NCI-H524 (cell line): ENCODE data around the gene RNF115.
A peak's percentile ranks its signal among the peaks of the same experiment; 100 is the strongest.
"Not testable (repeated sequence)": the region's sequence is repeated elsewhere in the genome, so short reads cannot be mapped to it uniquely, and the experiment has no call there.

ENCODE experiments used
- DNase-seq, 2 experiments: peaks; one replicate each; lab custom pipeline; 2025; lab: John Stamatoyannopoulos, UW

RNF115 gene

DNA sequence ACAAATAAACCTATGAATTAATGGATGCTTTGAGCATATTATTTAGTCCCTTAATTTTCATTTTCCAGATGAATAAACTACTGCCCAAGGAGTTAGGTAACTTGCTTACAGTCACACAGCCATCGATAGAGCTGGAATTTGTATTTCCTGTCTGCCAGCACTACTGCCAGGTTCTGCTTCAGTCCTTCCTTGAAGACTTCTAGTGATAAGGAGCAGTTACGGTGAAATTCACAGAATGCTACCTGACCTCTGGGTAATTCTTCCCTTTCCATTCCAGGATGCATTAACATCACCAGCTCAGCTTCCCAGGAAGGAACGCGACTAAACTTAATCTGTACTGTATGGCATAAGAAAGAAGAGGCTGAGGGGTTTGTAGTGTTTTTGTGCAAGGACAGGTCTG lies 93.4 kb downstream of the RNF115 start:
- no peak for DNase-seq

- no peak for DNase-seq
Observed at GRCh38 chr1:145729666-145730436, 94.0 kb downstream of the RNF115 start.

DNA sequence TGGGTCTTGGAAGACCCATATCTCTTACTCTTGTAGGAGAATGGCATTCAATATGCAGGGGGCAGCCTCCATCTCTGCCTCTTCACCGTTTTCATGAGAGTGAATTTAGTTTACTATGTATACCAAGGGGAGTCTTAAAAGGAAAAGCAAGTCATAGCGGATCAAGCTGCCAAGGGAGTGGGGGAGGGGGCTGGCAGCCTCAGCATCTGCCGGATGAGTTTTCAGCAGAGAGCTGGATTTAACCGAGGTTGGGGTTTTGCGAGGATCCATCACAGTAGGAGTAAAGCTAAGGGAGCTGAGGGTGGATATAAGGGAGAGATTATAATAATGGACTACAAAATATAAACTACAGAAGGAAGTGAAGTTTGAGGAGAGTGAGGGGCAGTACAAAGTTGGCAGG lies 94.7 kb downstream of the RNF115 start:
- no peak for DNase-seq

DNA sequence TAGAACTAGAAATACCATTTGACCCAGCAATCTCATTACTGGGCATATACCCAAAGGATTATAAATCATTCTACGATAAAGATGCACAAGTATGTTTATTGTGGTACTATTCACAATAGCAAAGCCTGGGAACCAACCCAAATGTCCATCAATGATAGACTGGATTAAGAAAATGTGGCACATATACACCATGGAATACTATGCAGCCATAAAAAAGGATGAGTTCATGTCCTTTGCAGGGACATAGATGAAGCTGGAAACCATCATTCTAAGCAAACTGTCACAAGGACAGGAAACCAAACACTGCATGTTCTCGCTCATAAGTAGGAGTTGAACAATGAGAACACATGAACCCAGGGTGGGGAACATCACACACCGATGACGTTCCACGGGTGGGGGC lies 97.7 kb downstream of the RNF115 start:
- not testable (repeated sequence) for DNase-seq

DNA sequence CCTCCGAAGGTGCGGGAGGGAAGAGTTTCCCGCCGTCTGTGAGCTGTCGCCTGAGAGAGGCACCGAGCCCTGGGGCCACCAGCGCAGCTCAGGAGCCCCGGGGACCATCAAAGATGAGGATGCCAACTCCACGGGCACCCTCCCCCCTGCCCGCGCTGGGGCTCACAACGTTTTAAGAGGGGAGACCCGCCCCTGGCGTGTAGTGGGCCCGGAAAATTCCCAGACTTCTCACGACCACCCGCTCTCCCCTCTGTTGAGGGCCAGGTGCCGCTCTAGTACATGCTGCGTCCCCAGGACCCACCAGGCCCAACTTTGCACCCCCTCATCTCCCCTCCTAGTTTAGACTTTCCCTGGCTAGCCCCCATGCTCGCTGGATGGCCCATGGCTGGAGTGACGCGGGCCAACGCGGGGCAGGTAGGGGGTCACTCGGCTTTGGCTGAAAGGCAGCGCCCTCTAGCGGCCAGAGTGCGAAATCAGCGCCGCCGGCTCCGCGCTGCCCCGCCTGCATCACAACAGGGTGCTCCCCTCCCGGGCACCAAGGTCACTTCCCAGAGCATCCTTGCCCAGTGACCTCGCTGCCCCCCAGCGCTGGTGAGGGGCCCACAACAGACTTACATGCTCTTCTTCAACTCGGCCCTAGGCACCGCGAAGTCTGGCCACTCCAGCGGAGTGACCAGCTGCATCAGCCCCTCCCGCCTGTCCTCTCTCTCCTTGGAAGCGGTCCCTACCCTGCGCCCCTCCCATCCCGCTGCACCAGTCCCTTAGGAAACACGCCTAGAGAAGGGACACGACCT lies 102.8 kb downstream of the RNF115 start:
- DNase-seq: peak; percentile 5 to 60

- no peak for DNase-seq
Observed at GRCh38 chr1:145720556-145720877, 103.4 kb downstream of the RNF115 start.

DNA sequence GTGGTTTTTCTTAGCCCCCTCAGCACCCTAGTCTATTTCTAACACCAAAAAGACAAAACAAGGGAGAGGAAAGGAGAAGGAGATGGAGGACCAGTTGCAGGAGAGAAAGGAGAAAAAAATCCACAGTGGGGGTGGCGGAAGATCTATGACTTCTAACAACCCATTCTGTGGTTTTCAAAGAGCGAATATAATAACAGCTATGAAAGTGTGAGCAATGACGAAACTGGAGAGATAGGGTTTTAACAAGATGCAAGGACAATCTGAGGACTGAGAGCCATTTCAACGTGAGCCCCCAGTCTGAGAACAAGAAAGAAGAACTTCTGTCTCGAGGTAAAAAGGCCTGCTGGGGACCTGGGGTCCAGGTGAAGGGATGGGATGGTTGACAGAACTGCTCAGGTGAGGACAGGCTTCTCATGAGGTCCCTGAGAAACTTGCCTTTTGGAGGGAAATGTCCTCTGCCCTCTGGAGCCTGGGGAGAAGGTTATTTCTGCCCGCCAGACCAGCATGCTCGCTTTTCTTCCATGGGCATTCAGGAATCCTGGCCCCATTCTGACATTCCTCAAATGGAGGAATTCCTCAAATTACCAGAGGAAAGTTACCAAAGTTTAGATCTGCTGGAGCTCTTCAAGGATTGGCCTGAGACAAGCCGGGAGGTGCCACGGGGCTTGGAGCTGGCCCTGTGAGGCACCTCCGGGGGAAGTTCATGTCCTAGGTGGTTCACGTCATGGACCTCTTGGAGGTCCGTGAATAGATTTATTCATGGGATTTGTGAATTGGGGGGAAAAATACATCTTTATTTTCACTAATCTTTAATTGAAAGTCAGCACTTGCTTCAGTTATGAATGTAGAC lies 104.4 kb downstream of the RNF115 start, which contains the start of gene CD160:
CD160 (plus strand) TSS at position 270 of the 850 bp plus-strand sequence. CDS start 8,829 bp downstream, outside the sequence.
- DNase-seq: no peak

DNA sequence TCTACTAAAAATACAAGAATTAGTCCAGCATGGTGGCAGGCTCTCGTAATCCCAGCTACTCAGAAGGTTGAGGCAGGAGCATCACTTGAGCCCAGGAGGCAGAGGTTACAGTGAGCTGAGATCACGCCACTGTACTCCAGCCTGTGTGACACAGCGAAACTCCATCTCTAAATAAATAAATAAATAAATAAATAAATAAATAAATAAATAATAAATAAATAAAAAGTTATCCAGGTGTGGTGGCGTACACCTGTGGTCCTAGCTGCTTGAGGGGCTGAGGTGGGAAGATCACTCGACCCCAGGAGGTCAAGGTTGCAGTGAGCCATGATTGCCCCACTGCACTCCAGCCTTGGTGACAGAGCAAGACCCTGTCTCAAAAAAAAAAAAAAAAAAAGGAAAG lies 105.4 kb downstream of the RNF115 start:
- DNase-seq: not testable (repeated sequence)

GRCh38 chr1:145717833-145718232 lies 106.1 kb downstream of the RNF115 start:
- no peak for DNase-seq

DNA sequence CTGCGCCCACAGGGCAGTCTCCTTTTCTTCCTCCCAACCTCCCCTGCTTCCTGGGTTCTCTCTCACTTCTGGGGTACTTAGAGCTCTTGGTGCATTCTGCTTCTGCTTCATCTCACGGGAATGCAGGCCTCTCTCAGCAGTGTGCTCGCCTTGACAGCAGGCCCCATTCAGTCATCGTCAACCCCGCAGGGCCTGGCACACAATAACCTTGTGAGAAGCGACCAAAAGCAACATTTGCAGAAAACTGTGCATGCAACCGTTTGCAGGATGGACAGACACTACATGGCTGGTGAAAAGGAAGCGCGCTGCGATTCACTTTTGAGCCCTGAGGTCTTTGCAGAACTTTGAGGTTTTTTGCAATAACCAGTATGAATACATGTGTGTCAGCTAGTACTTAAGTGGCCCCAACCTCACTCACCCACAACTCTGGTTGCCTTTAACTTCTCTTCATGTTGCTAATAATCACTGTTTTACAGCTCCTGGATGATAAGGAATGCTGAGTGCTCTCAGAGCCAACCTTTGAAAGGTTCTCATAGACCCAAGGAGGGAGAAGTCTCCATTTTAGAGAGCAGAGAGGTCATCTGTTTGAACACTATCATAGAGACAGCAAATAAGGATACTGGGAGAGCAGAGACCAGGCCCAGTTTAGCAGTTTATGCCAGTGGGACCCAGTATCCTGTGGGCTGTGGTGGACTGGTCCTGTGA lies 107.1 kb downstream of the RNF115 start:
- DNase-seq: no peak

- DNase-seq: no peak
Observed at GRCh38 chr1:145714524-145715111, 109.3 kb downstream of the RNF115 start.

- DNase-seq: no peak
Observed at GRCh38 chr1:145711213-145711651, 112.7 kb downstream of the RNF115 start.

DNA sequence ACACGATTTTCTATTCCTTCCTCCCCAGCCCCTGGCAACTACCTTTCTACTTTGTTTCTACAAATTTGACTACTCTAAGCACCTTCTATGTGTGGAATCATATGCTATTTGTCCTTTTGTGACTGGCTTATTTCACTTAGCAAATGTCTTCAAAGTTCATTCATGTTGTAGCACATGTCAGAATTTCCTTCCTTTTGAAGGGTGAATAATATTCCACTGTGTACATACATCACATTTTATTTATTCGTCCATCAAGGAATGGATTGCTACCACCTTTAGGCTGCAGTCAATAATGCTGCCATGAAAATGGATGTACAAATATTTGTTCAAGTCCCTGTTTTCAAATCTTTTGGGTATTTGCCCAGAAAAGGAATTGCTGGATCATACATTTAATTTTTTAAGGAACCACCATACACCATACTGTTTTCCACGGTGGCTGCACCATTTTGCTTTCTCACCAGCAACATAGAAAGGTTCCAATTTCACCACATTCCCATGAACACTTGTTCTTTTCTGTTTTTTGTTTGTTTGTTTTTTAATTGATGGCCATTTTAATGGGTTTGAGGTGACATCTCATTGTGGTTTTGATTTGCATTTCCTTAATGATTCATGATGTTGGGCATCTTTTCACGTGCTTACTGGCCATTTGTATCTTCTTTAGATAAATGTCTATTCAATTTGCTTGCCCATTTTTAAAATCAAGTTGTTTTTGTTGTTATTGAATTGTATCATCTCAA lies 113.4 kb downstream of the RNF115 start:
- no peak for DNase-seq

- DNase-seq: no peak
Observed at GRCh38 chr1:145708063-145708462, 115.8 kb downstream of the RNF115 start.

GRCh38 chr1:145707183-145707867 lies 116.6 kb downstream of the RNF115 start, which contains the start of gene PDZK1:
PDZK1 (minus strand) TSS chr1:145707368; CDS start chr1:145688021, 19,347 bp downstream.
- no peak for DNase-seq

DNA sequence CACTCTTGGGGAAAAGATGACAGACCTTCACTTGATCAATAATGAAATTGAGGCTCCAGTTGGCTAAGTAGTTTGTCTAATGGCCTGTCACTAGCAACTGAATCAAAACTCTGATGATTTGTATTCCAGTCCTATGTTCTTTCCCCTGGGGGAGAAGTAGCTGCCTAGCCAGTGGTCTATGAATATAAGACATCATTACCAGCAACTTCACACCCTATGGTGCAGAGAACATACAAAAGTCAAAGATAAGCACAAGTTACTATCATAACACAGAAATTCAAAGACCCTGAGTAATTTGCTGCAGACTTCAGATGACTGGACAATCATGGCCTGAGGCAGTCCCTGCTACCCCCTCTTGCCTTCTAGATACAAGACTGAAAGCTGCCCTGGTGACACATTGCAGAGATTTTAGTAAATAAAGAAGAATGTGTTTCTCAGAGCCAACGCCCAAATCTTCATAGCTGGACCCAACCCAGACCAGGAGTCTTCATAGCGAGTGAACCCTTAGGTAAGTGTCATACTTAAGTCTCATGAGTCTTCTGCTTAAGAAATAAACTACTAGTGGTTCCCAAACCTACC lies 117.7 kb downstream of the RNF115 start:
- DNase-seq: no peak

GRCh38 chr1:145705622-145706021 lies 118.3 kb downstream of the RNF115 start:
- DNase-seq: no peak

DNA sequence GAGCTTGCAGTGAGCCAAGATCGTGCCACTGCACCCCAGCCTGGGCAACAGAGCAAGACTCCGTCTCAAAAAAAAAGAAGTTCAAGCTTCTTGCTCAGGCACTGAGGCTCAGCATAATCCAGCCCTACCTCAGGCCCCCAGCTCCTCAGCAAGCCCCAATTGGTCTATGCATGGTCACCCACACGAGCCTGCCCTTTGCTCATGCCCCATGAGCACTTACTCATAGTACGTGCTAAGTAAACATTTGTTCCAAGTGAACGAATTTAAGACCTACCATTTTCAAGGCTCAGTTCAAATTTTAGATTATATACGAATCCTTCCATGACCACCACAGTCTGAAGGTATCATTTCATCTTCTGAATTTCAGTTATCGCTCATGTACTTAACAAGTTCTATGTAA lies 121.1 kb downstream of the RNF115 start:
- DNase-seq: no peak

DNA sequence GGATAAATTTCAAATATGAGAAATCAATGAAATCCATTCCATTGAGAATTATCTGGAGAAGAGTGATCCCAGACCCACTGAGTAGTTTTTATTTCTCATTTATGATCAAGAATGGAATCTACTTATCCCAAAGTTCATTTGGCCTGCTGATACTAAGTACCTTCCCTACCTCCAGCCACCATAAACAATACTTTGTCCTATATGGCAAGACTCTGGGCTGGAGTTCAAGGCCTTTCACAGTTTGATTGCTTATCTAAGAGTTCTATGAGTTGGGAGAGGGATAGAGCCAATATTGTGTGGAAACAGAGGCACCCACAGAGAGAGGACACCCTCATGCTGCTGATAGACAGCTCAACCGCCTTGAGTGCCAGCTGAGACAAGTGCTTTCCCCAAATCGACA lies 121.8 kb downstream of the RNF115 start:
- DNase-seq: no peak
